CD4-positive, alpha-beta T cell (primary cell): ENCODE measurements around the gene PKP4. TPM values are rescaled to one million over a fixed set of nuclear protein-coding genes. Genes with fewer than 3 reads are reported as not detected.

Source experiments
- ATAC-seq: fragments of 200-7000 bp; cut with Tn5 transposase; one replicate; pipeline ENCODE4 v1.10.0; 2022; ENCODE audit warnings: mild to moderate bottlenecking; ENCODE audit not compliant: poor library complexity
- CTCF ChIA-PET: fragments of 350-600 bp; sonication (Branson Sonifier 250); formaldehyde crosslinking; loops from one replicate; lab custom pipeline; 2021; ENCODE audit warnings: antibody characterized with exemption, inconsistent platforms; lab: Charles Lee
- POLR2A ChIA-PET: fragments of 350-600 bp; sonication (Branson Sonifier 250); formaldehyde crosslinking; loops from one replicate; lab custom pipeline; 2021; ENCODE audit warnings: antibody characterized with exemption, inconsistent platforms; lab: Charles Lee
- DNase-seq, 14 experiments: peaks; one replicate each; pipeline ENCODE4 v3.0.0-alpha.2; 2013 to 2020; ENCODE audit warnings: mixed read lengths in 2 of 14
- H3K27ac ChIP-seq, 2 donors: one replicate each; pipeline versions ENCODE4 v1.5.1 to v1.7.0; 2013; ENCODE audit warnings: low read length in 2 of 2, low read depth in 1 of 2, mild to moderate bottlenecking in 1 of 2
- H3K27me3 ChIP-seq, 2 experiments: 1 replicate in 1 of 2; 2 replicates in 1 of 2; pipeline versions ENCODE4 v1.6.1 to v1.7.0; 2013; ENCODE audit warnings: low read length in 2 of 2, control low read depth in 1 of 2, mild to moderate bottlenecking in 1 of 2, moderate library complexity in 1 of 2; ENCODE audit not compliant: insufficient read depth in 2 of 2, control insufficient read depth in 1 of 2
- H3K36me3 ChIP-seq: one replicate; pipeline ENCODE4 v1.6.1; 2013; ENCODE audit warnings: low read length, control low read depth; ENCODE audit not compliant: insufficient read depth
- H3K4me1 ChIP-seq: one replicate; pipeline ENCODE4 v1.6.1; 2013; ENCODE audit warnings: low read length, control low read depth; ENCODE audit not compliant: insufficient read depth
- H3K4me3 ChIP-seq: one replicate; pipeline ENCODE4 v1.5.1; 2013; ENCODE audit warnings: mild to moderate bottlenecking, low read length, moderate library complexity
- H3K9me3 ChIP-seq, 2 experiments: 1 replicate in 1 of 2; 2 replicates in 1 of 2; pipeline versions ENCODE4 v1.6.1 to v1.7.0; 2013; ENCODE audit warnings: low read length in 2 of 2, mild to moderate bottlenecking in 2 of 2, control low read depth in 1 of 2, moderate library complexity in 1 of 2; ENCODE audit not compliant: control insufficient read depth in 1 of 2, insufficient read depth in 1 of 2
- H3K27ac Mint-ChIP-seq: one replicate; pipeline ENCODE4 v1.8.0; 2020; ENCODE audit warnings: mixed read lengths
- H3K27me3 Mint-ChIP-seq: one replicate; pipeline ENCODE4 v1.8.0; 2021; ENCODE audit warnings: mixed read lengths
- H3K36me3 Mint-ChIP-seq: one replicate; pipeline ENCODE4 v1.8.0; 2021; ENCODE audit warnings: low read depth, mixed read lengths
- H3K4me1 Mint-ChIP-seq: one replicate; pipeline ENCODE4 v1.8.0; 2021; ENCODE audit warnings: low read depth, mixed read lengths
- H3K4me3 Mint-ChIP-seq: one replicate; pipeline ENCODE4 v1.8.0; 2020; ENCODE audit warnings: mild to moderate bottlenecking, mixed read lengths
- H3K9me3 Mint-ChIP-seq: one replicate; pipeline ENCODE4 v1.8.0; 2020; ENCODE audit warnings: mixed read lengths
- intact Hi-C, 2 experiments: fragments of 100-400 bp; cut with DNase I in 1 of 2; cut with micrococcal nuclease in 1 of 2; formaldehyde crosslinking; loops; one replicate each; pipeline versions ENCODE4 v1.15.1 to v1.9.0; 2023 to 2025; cut with DNase I, micrococcal nuclease
- total RNA-seq, 174 experiments: library from RNA in 2 of 174; stranded (reverse) in 2 of 174; gene quantifications; one replicate each; pipeline ENCODE4 v1.2.3 and lab custom pipeline; 2021 to 2026
- TF ChIP-seq, protein P1 (sequence below): fragments of 200-600 bp; IDR thresholded peaks from one replicate; pipeline ENCODE4 v1.8.0; 2022; ENCODE audit warnings: antibody characterized with exemption, mild to moderate bottlenecking

Gene PKP4
- total RNA-seq, 2 experiments from 2014 or later, result 10.8 to 14.6 TPM

- H3K36me3 Mint-ChIP-seq, result no peaks in the 10 kb centered on the region
- ChIA-PET POLR2A (no interaction called here), CTCF (no interaction called here)
- DNase-seq (no peak), ATAC-seq (no peak)
- Histone ChIP-seq H3K36me3 (no peaks in the 10 kb centered on the region), H3K9me3 (no peaks in the 10 kb centered on the region), H3K27ac (no peak overlapping the region), H3K4me3 (no peak overlapping the region), H3K27me3 (peaks cover 0 to 8% of the 10 kb centered on the region in 2 experiments), H3K4me1 (no peaks in the 10 kb centered on the region)
- peaks cover 20% of the 10 kb centered on the region for H3K27me3 Mint-ChIP-seq
- TF ChIP-seq, protein P1, sequence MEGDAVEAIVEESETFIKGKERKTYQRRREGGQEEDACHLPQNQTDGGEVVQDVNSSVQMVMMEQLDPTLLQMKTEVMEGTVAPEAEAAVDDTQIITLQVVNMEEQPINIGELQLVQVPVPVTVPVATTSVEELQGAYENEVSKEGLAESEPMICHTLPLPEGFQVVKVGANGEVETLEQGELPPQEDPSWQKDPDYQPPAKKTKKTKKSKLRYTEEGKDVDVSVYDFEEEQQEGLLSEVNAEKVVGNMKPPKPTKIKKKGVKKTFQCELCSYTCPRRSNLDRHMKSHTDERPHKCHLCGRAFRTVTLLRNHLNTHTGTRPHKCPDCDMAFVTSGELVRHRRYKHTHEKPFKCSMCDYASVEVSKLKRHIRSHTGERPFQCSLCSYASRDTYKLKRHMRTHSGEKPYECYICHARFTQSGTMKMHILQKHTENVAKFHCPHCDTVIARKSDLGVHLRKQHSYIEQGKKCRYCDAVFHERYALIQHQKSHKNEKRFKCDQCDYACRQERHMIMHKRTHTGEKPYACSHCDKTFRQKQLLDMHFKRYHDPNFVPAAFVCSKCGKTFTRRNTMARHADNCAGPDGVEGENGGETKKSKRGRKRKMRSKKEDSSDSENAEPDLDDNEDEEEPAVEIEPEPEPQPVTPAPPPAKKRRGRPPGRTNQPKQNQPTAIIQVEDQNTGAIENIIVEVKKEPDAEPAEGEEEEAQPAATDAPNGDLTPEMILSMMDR, result no peak
- H3K27ac Mint-ChIP-seq, result no peak overlapping the region
- no peaks in the 10 kb centered on the region for H3K4me1 Mint-ChIP-seq
- no peak overlapping the region for H3K4me3 Mint-ChIP-seq
- intact Hi-C loops, result no loop called here
- H3K9me3 Mint-ChIP-seq, result peaks cover 5% of the 10 kb centered on the region
Measured at GRCh38 chr2:158715357-158715756, 258.6 kb downstream of the PKP4 start.

GRCh38 chr2:158716121-158716791 lies 259.5 kb downstream of the PKP4 start:
- intact Hi-C loops, result no loop called here
- peaks cover 5% of the 10 kb centered on the region for H3K9me3 Mint-ChIP-seq
- ChIA-PET POLR2A (no interaction called here), CTCF (no interaction called here)
- no peak overlapping the region for H3K4me3 ChIP-seq
- no peak overlapping the region for H3K4me3 Mint-ChIP-seq
- no peak overlapping the region for H3K27ac Mint-ChIP-seq
- no peaks in the 10 kb centered on the region for H3K36me3 Mint-ChIP-seq
- ATAC-seq (no peak), DNase-seq (no peak)
- no peaks in the 10 kb centered on the region for H3K4me1 ChIP-seq
- H3K36me3 ChIP-seq, result no peaks in the 10 kb centered on the region
- no peak overlapping the region for H3K27ac ChIP-seq
- H3K27me3 Mint-ChIP-seq, result peaks cover 20% of the 10 kb centered on the region
- TF ChIP-seq, protein P1, result no peak
- no peaks in the 10 kb centered on the region for H3K9me3 ChIP-seq
- peaks cover 0 to 8% of the 10 kb centered on the region in 2 experiments for H3K27me3 ChIP-seq
- no peaks in the 10 kb centered on the region for H3K4me1 Mint-ChIP-seq

DNA sequence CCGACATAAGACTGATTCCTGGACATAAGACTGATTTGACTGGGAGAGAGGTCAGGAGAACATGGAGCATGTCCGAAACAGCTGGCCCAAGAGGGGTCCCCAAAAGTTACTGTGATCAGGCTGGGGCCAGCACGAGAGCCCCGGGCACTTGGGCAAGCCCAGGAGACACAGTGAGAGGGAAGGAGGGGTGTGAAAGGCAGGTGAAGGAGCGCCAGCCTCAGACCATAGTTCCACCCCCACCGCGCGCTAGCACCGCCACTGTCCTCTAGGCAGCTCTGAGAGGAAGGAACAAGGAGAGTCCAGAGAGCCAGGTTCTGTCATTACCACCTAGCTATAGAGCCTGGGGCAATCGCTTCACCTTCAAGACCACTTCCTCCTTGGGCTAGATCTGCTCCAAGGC lies 260.2 kb downstream of the PKP4 start:
- H3K4me3 Mint-ChIP-seq, result no peak overlapping the region
- no peak overlapping the region for H3K27ac ChIP-seq
- no peaks in the 10 kb centered on the region for H3K4me1 Mint-ChIP-seq
- H3K4me1 ChIP-seq, result no peaks in the 10 kb centered on the region
- no peak for ATAC-seq
- TF ChIP-seq, protein P1, result no peak
- peaks cover 5% of the 10 kb centered on the region for H3K9me3 Mint-ChIP-seq
- intact Hi-C loops, result no loop called here
- H3K36me3 Mint-ChIP-seq, result no peaks in the 10 kb centered on the region
- ChIA-PET CTCF (no interaction called here), POLR2A (no interaction called here)
- H3K27me3 Mint-ChIP-seq, result peaks cover 20% of the 10 kb centered on the region
- no peaks in the 10 kb centered on the region for H3K9me3 ChIP-seq
- DNase-seq, result no peak
- H3K27me3 ChIP-seq, result peaks cover 0 to 8% of the 10 kb centered on the region in 2 experiments
- H3K27ac Mint-ChIP-seq, result no peak overlapping the region
- H3K4me3 ChIP-seq, result no peak overlapping the region
- no peaks in the 10 kb centered on the region for H3K36me3 ChIP-seq
